Stimulated activated CD4-positive, alpha-beta T cell treated with anti-CD3 and anti-CD28 coated beads, Interleukin-12 subunit alpha, Interleukin-12 subunit beta, amount 100 ng/mL, for 24 hours (primary cell): ENCODE results near the gene SH3BP2.
"Not testable (repeated sequence)": the region's sequence is repeated elsewhere in the genome, so short reads cannot be mapped to it uniquely, and the experiment has no call there.

Experiments used
- DNase-seq, 2 experiments: peaks; one replicate each; pipeline ENCODE4 v3.0.0-alpha.2; 2020; ENCODE audit warnings: low read depth in 2 of 2

The SH3BP2 gene

GRCh38 chr4:2762486-2763370 is 30.2 kb upstream of the SH3BP2 start:
- DNase-seq = not testable (repeated sequence)

- no peak for DNase-seq
Measured at GRCh38 chr4:2763511-2763967, 29.3 kb upstream of the SH3BP2 start.

- DNase-seq = no peak
Measured at GRCh38 chr4:2765832-2766526, 26.9 kb upstream of the SH3BP2 start.

- DNase-seq = no peak
Measured at GRCh38 chr4:2767046-2767704, 25.7 kb upstream of the SH3BP2 start.

DNA sequence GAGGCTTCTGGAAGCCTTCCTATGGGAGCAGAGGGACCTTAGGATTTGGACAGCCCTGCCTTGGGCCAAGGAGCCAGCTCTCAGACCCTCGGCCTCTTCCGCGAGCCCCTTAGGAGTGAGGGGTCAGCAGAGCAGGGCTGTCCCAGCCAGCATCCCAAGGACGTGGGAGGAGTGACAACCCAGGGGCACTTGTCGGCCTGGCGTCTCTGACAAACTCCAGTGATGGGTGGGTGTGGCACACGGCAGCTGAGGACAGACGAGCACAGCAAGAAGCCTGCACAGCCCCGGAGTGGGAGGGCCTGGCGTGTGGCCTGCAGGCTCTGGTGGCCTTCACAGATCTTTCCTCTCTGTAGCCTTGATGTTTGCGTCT is 25.2 kb upstream of the SH3BP2 start:
- DNase-seq = no peak

DNA sequence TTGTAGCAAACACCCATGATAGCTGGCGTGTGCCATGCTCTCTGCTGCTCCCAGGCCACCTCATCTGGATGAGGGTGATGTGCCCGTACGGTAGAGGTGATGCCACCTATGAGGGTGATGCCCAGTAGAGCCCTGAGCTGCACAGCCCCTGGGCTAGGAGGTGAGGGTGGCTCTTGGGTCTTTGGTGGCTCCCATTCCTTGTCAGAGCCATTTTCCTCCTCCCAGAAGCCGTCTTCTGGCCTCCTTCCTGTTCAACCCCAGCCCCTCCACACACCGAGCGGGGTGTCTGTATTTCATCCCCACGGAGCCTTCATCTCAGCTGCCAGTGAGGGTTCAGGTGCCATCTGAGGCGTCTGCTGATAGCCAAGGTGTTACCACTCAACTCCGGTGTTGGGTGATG is 24.8 kb upstream of the SH3BP2 start:
- DNase-seq = no peak

- DNase-seq = no peak
Measured at GRCh38 chr4:2768921-2769336, 24.0 kb upstream of the SH3BP2 start.

DNA sequence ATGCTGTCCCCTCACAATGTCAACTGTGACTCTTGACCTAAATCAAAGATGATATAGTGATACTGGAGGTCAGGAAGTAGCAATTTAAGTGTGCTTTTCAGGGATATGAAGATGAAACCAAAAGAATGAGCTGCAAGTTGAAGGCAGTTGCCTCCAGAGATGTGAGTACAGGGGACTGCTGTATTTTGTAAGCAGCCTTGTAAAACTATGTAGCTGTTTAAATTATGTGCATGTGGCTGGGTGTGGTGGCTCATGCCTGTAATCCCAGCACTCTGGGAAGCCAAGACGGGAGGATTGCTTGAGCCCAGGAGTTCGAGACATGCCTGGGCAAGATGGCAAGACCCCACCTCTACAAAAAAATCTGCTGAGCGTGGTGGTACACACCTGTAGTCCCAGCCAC is 21.6 kb upstream of the SH3BP2 start:
- DNase-seq = no peak

DNA sequence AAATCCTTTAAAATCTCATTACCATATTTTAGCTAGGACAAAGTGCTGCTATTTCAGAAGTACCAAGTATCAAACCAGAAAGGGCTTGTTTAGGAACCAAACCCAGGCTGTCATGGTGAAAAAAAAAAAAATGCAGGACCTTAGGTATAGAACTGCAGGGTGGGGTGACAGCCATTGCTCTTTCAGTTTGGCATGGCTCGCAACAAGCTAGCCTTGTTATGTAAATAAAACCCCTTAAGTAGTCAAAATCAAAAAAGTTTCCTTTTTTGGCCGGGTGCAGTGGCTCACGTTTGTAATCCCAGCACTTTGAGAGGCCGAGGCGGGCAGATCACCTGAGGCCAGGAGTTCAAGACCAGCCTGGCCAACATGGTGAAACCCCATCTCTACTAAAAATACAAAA is 12.2 kb upstream of the SH3BP2 start:
- DNase-seq = not testable (repeated sequence)

GRCh38 chr4:2781911-2782310 is 11.0 kb upstream of the SH3BP2 start:
- DNase-seq = no peak

- DNase-seq = no peak
Measured at GRCh38 chr4:2783790-2784189, 9.1 kb upstream of the SH3BP2 start.

- no peak for DNase-seq
Measured at GRCh38 chr4:2785613-2786012, 7.3 kb upstream of the SH3BP2 start.

DNA sequence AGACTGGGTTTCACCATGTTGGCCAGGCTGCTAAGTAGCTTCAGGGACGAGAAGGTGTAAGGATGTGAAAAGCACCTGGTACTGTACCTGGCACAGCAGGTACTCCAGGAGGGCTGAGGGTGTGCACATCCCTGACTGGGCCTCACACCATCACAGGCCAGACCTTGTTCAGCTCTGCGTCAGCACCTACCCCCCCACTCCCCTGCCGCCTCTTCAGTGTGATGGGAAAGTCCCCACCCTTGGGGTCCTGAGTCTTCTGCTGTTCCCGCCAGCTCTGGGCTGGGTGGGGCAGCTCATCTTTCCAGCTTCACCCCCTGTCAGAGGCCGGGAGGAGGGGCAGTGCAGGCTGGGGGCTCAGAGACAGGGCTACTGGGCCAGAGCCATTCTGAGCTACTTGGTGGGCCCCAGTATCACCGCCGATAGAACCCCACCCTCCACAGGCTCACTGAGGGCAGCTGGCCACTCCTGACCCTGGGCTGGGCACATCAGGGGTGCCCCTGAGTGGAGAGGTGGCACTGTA is 6.7 kb upstream of the SH3BP2 start:
- peak; percentile 42 to 54 for DNase-seq

DNA sequence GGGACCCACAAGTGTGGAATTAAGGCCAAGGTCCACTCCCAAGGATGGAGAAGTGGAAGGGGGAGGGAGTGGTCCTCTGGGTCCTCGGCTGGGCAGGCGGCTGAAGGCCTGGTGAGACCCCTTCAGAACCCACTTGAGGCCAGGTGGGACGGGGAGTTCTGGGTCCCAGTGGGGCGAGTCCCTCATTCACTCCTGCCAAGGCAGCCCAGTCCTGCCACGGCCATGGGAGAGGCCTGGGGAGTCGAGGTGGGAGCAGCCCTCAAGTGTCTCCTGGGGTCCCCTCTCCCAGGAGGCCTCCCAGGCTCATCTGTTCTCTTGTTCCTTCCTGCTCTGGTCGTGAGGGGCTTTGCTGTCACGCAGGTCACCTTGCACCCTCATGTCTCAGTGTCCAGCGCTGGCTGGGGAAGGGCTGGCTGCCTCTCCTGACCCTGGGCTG is 6.1 kb upstream of the SH3BP2 start:
- no peak for DNase-seq

DNA sequence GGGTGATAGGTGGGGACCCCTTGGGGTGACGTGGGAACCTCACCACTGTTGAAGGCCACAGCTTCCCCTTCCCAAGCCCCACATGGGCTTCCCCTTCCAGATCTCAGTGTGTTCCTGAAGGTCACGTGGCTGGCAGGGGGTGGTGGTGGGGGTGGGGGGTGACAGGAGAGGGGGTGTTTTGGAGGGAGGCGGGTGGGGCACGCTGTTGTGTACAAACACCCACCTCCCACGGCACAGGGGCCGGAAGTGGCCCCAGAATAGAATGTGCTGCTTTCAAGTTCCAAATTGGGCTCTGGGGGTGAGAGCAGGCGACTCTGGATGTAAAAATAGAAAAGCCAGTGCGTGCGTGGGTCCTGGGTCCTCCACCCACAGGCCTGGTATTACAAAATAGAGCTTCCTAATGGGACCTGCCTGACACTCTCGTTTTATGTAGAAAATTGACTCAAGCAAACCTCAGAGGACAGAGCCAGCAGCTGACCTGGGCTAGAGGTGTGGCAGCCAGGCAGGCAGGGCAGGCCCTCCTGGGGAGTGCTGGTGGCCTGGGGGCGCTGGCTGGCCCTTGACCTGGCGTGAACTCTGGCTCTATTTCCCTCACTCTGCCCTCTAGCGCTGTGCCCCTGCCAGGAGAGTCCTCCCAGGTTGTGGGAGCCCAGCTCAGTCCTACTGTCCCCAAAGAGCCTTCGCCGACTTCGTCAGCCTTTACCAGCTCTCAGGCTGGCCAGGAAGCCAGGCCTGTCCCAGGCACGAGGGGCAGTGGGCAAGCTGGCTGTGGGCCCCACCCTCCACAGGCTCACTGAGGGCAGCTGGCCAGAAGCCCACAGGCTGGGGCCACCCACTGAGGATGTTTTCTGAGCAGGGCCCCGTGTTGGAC is 5.4 kb upstream of the SH3BP2 start:
- DNase-seq = no peak

DNA sequence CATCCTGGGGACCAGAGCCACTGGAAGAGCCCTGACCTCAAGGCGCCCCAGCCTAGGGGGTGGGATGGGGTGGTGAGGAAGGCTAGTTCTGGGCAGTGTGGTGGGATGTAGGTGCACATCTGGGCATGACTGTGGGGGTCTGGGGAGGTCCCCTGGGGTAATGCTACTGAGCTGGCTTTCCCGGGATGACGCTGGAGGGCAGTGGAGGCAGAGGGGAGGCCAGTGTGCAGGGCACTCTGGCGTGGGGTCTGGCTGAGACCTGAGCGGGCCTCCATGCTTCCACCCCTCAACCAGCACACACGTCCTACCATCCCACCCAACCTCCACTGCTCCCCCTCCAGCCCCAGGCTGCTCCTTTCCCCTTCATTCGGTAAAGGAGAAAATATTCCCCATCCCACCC is 4.8 kb upstream of the SH3BP2 start:
- DNase-seq = no peak

DNA sequence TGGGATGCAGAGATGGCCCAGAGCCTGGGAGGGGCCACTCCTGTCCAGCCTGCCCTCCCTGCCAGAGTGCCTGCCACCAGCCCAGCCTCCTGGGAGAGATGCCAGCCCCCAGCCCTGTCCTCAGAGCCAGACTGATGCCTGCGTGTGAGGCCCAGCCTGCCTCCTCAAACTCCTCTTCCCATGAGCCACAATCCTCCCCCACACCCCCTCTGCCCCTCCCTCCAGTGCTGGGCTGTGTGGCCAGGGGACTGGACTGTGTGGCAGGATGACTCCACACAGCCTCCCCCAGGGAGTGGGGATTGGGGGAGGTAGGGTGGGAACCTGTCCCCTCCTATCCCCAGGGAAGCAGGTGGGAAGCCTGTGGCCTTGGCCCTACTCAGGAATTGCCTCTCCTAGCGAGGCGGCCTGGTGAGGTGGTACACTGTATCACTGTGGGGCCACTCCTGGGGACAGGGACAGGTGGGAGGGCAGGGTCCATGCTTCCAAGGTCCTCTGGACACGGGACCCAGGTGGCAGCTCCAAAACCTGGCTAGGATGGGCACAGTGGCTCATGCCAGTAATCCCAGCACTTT is 4.3 kb upstream of the SH3BP2 start:
- no peak for DNase-seq

GRCh38 chr4:2789351-2789750 is 3.5 kb upstream of the SH3BP2 start:
- DNase-seq = no peak

DNA sequence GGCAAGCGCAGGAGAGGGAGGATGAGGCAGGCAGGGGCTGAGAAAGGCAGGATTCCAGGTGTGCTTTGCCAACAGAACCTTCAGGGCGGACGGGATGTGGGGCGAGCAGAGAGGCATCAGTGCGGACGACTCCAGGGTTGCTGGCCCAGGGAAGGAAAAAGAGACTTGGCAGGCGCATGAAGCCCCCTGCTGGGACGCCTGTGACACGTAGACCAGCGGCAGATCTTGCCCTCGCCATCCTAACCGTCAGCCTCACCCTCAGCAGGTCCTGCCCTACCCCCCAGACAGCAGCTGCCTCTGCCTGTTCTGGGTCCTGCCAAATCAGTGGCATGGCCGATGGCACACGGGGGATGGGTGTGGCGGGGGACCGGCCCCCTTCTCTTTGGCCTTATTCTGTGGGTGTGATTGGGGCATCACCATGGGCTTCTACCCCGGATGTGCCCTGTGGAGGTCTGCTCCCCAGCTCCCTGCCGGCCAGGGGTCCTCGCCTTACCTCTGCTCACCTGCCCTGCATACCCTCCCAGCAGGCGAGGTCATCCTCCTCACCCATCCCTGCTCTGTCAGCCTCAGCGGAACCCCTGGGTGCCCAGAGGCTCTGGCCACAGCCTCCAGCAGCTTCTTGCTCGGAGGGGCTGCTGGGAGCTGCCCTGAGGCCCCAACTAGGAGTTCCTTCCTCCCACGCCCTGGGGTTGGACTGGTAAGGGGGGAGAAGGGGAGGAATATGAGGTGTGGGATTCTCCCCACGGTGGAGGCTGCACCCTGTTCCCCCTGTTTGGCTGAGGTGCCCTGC is 2.9 kb upstream of the SH3BP2 start:
- DNase-seq = no peak
